Uterus (tissue), 4 donors: Measurements from ENCODE around the gene DAPK2. TPM values are rescaled to one million over a fixed set of nuclear protein-coding genes. Genes with fewer than 3 reads are reported as not detected.

Source experiments
- DNase-seq, 2 donors: peaks; one replicate each; pipeline ENCODE4 v3.0.0-alpha.2; 2019 to 2020
- H3K27ac ChIP-seq, 2 donors: fragments of 200-600 bp; sonication (generic); 1 replicate in 1 of 2; 2 replicates in 1 of 2; pipeline ENCODE4 v1.5.1; 2016 to 2018
- H3K27me3 ChIP-seq, 2 donors: fragments of 200-600 bp; sonication (generic); one replicate each; pipeline ENCODE4 v1.5.1; 2018 to 2019; ENCODE audit warnings: control low read depth in 1 of 2
- H3K36me3 ChIP-seq, 2 donors: fragments of 200-600 bp; sonication (generic); one replicate each; pipeline ENCODE4 v1.5.1; 2019; ENCODE audit warnings: control low read depth in 1 of 2
- H3K4me1 ChIP-seq, 2 donors: fragments of 200-600 bp; sonication (generic); one replicate each; pipeline ENCODE4 v1.5.1; 2018 to 2019; ENCODE audit warnings: control low read depth in 1 of 2
- H3K4me3 ChIP-seq, 2 donors: fragments of 200-600 bp; sonication (generic); 1 replicate in 1 of 2; 2 replicates in 1 of 2; pipeline ENCODE4 v1.5.1; 2018 to 2019; ENCODE audit warnings: mild to moderate bottlenecking in 1 of 2
- H3K9me3 ChIP-seq, 2 donors: fragments of 200-600 bp; sonication (generic); one replicate each; pipeline ENCODE4 v1.5.1; 2019; ENCODE audit warnings: control low read depth in 1 of 2
- CTCF ChIP-seq, 4 experiments: fragments of 200-600 bp in 2 of 4; fragments of 450-650 bp in 2 of 4; sonication (generic) in 2 of 4; IDR thresholded peaks; one replicate each; pipeline ENCODE4 v1.5.1; 2016 to 2019; ENCODE audit warnings: antibody characterized with exemption in 4 of 4, mild to moderate bottlenecking in 2 of 4, moderate library complexity in 1 of 4
- POLR2A ChIP-seq, 2 donors: fragments of 450-650 bp; IDR thresholded peaks; one replicate each; pipeline ENCODE4 v1.6.1; 2016; ENCODE audit warnings: antibody characterized with exemption in 2 of 2, mild to moderate bottlenecking in 1 of 2, moderate library complexity in 1 of 2
- intact Hi-C: fragments of 100-400 bp; cut with DNase I; formaldehyde crosslinking; loops from one replicate; pipeline ENCODE4 v1.15.1; 2023; ENCODE audit warnings: low total_unique reads
- total RNA-seq, 4 donors: library from RNA; depleted of rRNA in 3 of 4; stranded (reverse); fragments of >200 nt in 3 of 4; gene quantifications; one replicate each; pipeline versions ENCODE4 v1.1.0 to v1.2.4, GENCODE V29; 2014 to 2023
- donor health status: DM: yes; HTN: yes; CAD: no.

The DAPK2 gene
- total RNA-seq, 4 donors from 2014 or later, result 0.88 to 5.3 (median 1.4) TPM

- intact Hi-C loops, result no loop called here
- no peaks in the 10 kb centered on the region for H3K36me3 ChIP-seq
- H3K4me1 ChIP-seq, result no peaks in the 10 kb centered on the region
- H3K9me3 ChIP-seq, result no peaks in the 10 kb centered on the region
- H3K4me3 ChIP-seq, result no peak overlapping the region
- TF ChIP-seq POLR2A (IDR thresholded peaks at IDR 0.05), result no peak
- no peak for TF ChIP-seq CTCF (IDR thresholded peaks at IDR 0.05)
- H3K27ac ChIP-seq, result no peak overlapping the region
- no peak for DNase-seq
- H3K27me3 ChIP-seq, result no peaks in the 10 kb centered on the region
These were observed 54.0 kb downstream of the DAPK2 start for GRCh38 chr15:63992300-63992699.

- no peak overlapping the region for H3K27ac ChIP-seq
- no peaks in the 10 kb centered on the region for H3K27me3 ChIP-seq
- H3K4me3 ChIP-seq, result no peak overlapping the region
- H3K9me3 ChIP-seq, result no peaks in the 10 kb centered on the region
- no peaks in the 10 kb centered on the region for H3K36me3 ChIP-seq
- H3K4me1 ChIP-seq, result no peaks in the 10 kb centered on the region
- TF ChIP-seq POLR2A (IDR thresholded peaks at IDR 0.05) (no peak), CTCF (IDR thresholded peaks at IDR 0.05) (no peak)
- DNase-seq, result no peak
- intact Hi-C loops, result no loop called here
These were observed 54.6 kb downstream of the DAPK2 start for GRCh38 chr15:63991706-63992105.

GRCh38 chr15:63990454-63990853 lies 55.8 kb downstream of the DAPK2 start:
- TF ChIP-seq CTCF (IDR thresholded peaks at IDR 0.05), result no peak
- DNase-seq, result no peak
- no peak overlapping the region for H3K27ac ChIP-seq
- intact Hi-C loops, result no loop called here
- H3K36me3 ChIP-seq, result no peaks in the 10 kb centered on the region
- no peaks in the 10 kb centered on the region for H3K4me1 ChIP-seq
- no peak overlapping the region for H3K4me3 ChIP-seq
- H3K27me3 ChIP-seq, result no peaks in the 10 kb centered on the region
- H3K9me3 ChIP-seq, result no peaks in the 10 kb centered on the region

GRCh38 chr15:63987796-63988378 lies 58.4 kb downstream of the DAPK2 start:
- H3K27me3 ChIP-seq, result no peaks in the 10 kb centered on the region
- no peak overlapping the region for H3K27ac ChIP-seq
- TF ChIP-seq CTCF (IDR thresholded peaks at IDR 0.05), result no peak
- TF ChIP-seq POLR2A (IDR thresholded peaks at IDR 0.05), result no peak
- intact Hi-C loops, result no loop called here
- H3K9me3 ChIP-seq, result no peaks in the 10 kb centered on the region
- no peaks in the 10 kb centered on the region for H3K36me3 ChIP-seq
- H3K4me3 ChIP-seq, result no peak overlapping the region
- H3K4me1 ChIP-seq, result peaks cover 0 to 3% of the 10 kb centered on the region in 2 donors
- no peak for DNase-seq

GRCh38 chr15:63986751-63987341 lies 59.4 kb downstream of the DAPK2 start:
- no peaks in the 10 kb centered on the region for H3K36me3 ChIP-seq
- H3K27me3 ChIP-seq, result no peaks in the 10 kb centered on the region
- TF ChIP-seq CTCF (IDR thresholded peaks at IDR 0.05) (no peak), POLR2A (IDR thresholded peaks at IDR 0.05) (no peak)
- intact Hi-C loops, result no loop called here
- no peak overlapping the region for H3K4me3 ChIP-seq
- H3K27ac ChIP-seq, result no peak overlapping the region
- peaks cover 0 to 3% of the 10 kb centered on the region in 2 donors for H3K4me1 ChIP-seq
- no peaks in the 10 kb centered on the region for H3K9me3 ChIP-seq
- no peak for DNase-seq
